HEK293 (cell line): ENCODE data around the gene KPNA2.

Source experiments
- CTCF ChIA-PET: fragments of 350-600 bp; formaldehyde crosslinking; extraction: SDS; loops from one replicate; lab custom pipeline; 2021; ENCODE audit warnings: antibody characterized with exemption; lab: Yijun Ruan, JAX
- POLR2A ChIA-PET: fragments of 300-600 bp; formaldehyde crosslinking; extraction: SDS; loops from one replicate; lab custom pipeline; 2020; ENCODE audit warnings: antibody characterized with exemption, inconsistent platforms; lab: Yijun Ruan, JAX
- H3K27ac ChIP-seq: fragments of 200-500 bp; sonication (Bioruptor generic); 2 replicates; pipeline ENCODE4 v1.5.1; 2014; ENCODE audit warnings: low read depth, low read length, control low read depth, inconsistent platforms; ENCODE audit errors: extremely low read depth
- H3K36me3 ChIP-seq, 2 experiments: fragments of 200-500 bp in 1 of 2; sonication (Bioruptor generic) in 1 of 2; 1 replicate in 1 of 2; 2 replicates in 1 of 2; pipeline ENCODE4 v1.5.1; 2014 to 2017; ENCODE audit warnings: inconsistent platforms in 2 of 2, low read length in 2 of 2; ENCODE audit not compliant: control insufficient read depth in 2 of 2, insufficient read depth in 1 of 2
- H3K4me1 ChIP-seq: fragments of 200-500 bp; sonication (Bioruptor generic); 2 replicates; pipeline ENCODE4 v1.5.1; 2014; ENCODE audit warnings: mild to moderate bottlenecking, low read length, inconsistent platforms; ENCODE audit not compliant: control insufficient read depth, insufficient read depth
- H3K4me3 ChIP-seq: 2 replicates; pipeline ENCODE4 v1.5.1; 2011; ENCODE audit warnings: low read depth, mild to moderate bottlenecking, control low read depth, low read length, moderate library complexity
- H3K9me3 ChIP-seq: fragments of 200-500 bp; sonication (Bioruptor generic); 2 replicates; pipeline ENCODE4 v1.5.1; 2014; ENCODE audit warnings: low read depth, low read length, inconsistent platforms; ENCODE audit not compliant: control insufficient read depth, insufficient read depth
- BCL11A ChIP-seq: fragments of 450-650 bp; formaldehyde crosslinking; IDR thresholded peaks from 2 replicates; pipeline ENCODE4 v1.5.1; 2016; ENCODE audit warnings: low read depth, missing biosample characterization, missing genetic modification characterization
- GLIS1 ChIP-seq: fragments of 450-650 bp; formaldehyde crosslinking; IDR thresholded peaks from 2 replicates; pipeline ENCODE4 v1.5.1; 2016; ENCODE audit warnings: missing biosample characterization, missing genetic modification characterization
- GLIS2 ChIP-seq: fragments of 450-650 bp; formaldehyde crosslinking; IDR thresholded peaks from 2 replicates; pipeline ENCODE4 v1.5.1; 2016; ENCODE audit warnings: missing biosample characterization, missing genetic modification characterization
- KLF9 ChIP-seq: fragments of 450-650 bp; formaldehyde crosslinking; IDR thresholded peaks from 2 replicates; pipeline ENCODE4 v1.5.1; 2016; ENCODE audit warnings: missing biosample characterization, missing genetic modification characterization, low read depth
- MZF1 ChIP-seq: fragments of 450-650 bp; formaldehyde crosslinking; IDR thresholded peaks from 2 replicates; pipeline ENCODE4 v1.5.1; 2017; ENCODE audit warnings: missing biosample characterization, missing genetic modification characterization, borderline replicate concordance
- ZBTB17 ChIP-seq: fragments of 450-650 bp; formaldehyde crosslinking; IDR thresholded peaks from 2 replicates; pipeline ENCODE4 v1.5.1; 2016; ENCODE audit warnings: missing biosample characterization, missing genetic modification characterization
- ZEB2 ChIP-seq: fragments of 450-650 bp; formaldehyde crosslinking; IDR thresholded peaks from 2 replicates; pipeline ENCODE4 v1.5.1; 2016; ENCODE audit warnings: missing biosample characterization, missing genetic modification characterization
- ZNF473 ChIP-seq: fragments of 450-650 bp; formaldehyde crosslinking; IDR thresholded peaks from 2 replicates; pipeline ENCODE4 v1.5.1; 2017; ENCODE audit warnings: missing biosample characterization, missing genetic modification characterization
- ZNF600 ChIP-seq: fragments of 450-650 bp; formaldehyde crosslinking; IDR thresholded peaks from 2 replicates; pipeline ENCODE4 v1.5.1; 2016; ENCODE audit warnings: missing biosample characterization, missing genetic modification characterization
- ZNF626 ChIP-seq: fragments of 450-650 bp; sonication (Bioruptor Pico); formaldehyde crosslinking; IDR thresholded peaks from 2 replicates; pipeline ENCODE4 v1.5.1; 2018; ENCODE audit warnings: missing biosample characterization, missing genetic modification characterization, inconsistent platforms
- ZNF76 ChIP-seq: fragments of 450-650 bp; formaldehyde crosslinking; IDR thresholded peaks from 2 replicates; pipeline ENCODE4; 2016; ENCODE audit warnings: low read depth, missing biosample characterization, missing genetic modification characterization, borderline replicate concordance
- ZNF777 ChIP-seq: fragments of 450-650 bp; formaldehyde crosslinking; IDR thresholded peaks from 2 replicates; pipeline ENCODE4 v1.5.1; 2017; ENCODE audit warnings: missing biosample characterization, missing genetic modification characterization, borderline replicate concordance
- ZXDB ChIP-seq: fragments of 450-650 bp; formaldehyde crosslinking; IDR thresholded peaks from 2 replicates; pipeline ENCODE4 v1.5.1; 2016; ENCODE audit warnings: missing biosample characterization, missing genetic modification characterization
- TF ChIP-seq, protein P1 (sequence below): fragments of 450-650 bp; formaldehyde crosslinking; IDR thresholded peaks from 2 replicates; pipeline ENCODE4 v1.5.1; 2016; ENCODE audit warnings: missing biosample characterization, missing genetic modification characterization, borderline replicate concordance
- TF ChIP-seq, protein P2 (sequence below): fragments of 450-650 bp; formaldehyde crosslinking; optimal IDR thresholded peaks from 2 replicates; pipeline ENCODE3; 2016; ENCODE audit warnings: missing biosample characterization, mild to moderate bottlenecking, missing genetic modification characterization
- TF ChIP-seq, protein P3 (sequence below): fragments of 450-650 bp; IDR thresholded peaks from 2 replicates; pipeline ENCODE4 v1.5.1; 2018; ENCODE audit warnings: missing biosample characterization, mild to moderate bottlenecking, missing genetic modification characterization
- TF ChIP-seq, protein P4 (sequence below): fragments of 450-650 bp; formaldehyde crosslinking; IDR thresholded peaks from 2 replicates; pipeline ENCODE4 v1.5.1; 2017; ENCODE audit warnings: missing biosample characterization, missing genetic modification characterization
- TF ChIP-seq, protein P5 (sequence below): fragments of 450-650 bp; formaldehyde crosslinking; IDR thresholded peaks from 2 replicates; pipeline ENCODE4 v1.5.1; 2017; ENCODE audit warnings: missing biosample characterization, missing genetic modification characterization
- TF ChIP-seq, protein P6 (sequence below): fragments of 450-650 bp; formaldehyde crosslinking; conservative IDR thresholded peaks from 2 replicates; pipeline ENCODE4 v1.5.1; 2016; ENCODE audit warnings: low read depth, missing biosample characterization, missing genetic modification characterization
- TF ChIP-seq, protein P7 (sequence below): fragments of 450-650 bp; formaldehyde crosslinking; IDR thresholded peaks from 2 replicates; pipeline ENCODE4 v1.5.1; 2016; ENCODE audit warnings: missing biosample characterization, missing genetic modification characterization

The KPNA2 gene

DNA sequence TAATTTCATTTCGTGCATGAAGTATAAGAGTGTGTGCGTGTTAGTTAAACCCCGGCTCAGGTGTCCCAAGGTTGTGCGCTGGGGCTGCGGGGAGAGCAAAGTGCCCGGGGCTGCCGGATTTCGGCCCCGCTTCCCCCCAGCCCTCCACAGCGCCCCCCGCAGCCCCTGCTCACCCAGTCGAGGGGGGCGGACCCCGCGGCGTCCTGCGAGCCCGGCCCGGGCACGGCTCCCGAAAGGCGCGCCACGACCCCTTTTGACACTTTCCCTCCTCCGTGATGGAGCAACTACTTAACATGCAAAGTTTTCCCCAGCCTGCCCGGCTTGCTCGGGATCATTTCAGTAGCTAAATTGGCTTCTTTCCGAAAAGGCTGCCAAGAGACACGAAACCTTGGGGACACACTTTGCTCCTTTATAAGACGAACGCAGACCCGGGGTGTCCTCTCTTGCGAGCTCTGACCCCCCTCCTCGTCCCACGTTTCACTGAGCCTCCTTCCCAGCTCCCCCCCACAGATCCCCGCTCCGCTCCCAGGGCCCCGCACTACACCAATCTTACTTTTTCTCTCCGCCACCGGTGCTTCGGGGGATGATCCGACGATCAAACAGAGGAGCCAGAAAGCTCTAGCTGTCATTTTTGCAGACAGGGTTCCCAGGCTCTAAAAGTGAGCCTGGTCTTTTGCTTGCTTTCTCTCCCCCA lies 39.8 kb upstream of the KPNA2 start:
- H3K27ac ChIP-seq = peak overlapping the region; percentile 71; the same call in 1 of the 2 replicates
- POLR2A ChIA-PET = interaction anchor here (1.1 to 2.9 kb wide), 3 partner anchors 25 to 252 kb away, joined by 3 to 13 read pairs (median 9); partner anchors contain the start of gene KPNA2
- peak overlapping the region; percentile 51 for H3K4me3 ChIP-seq
- CTCF ChIA-PET = interaction anchor here (0.6 to 7.0 kb wide), 6 partner anchors 15 to 774 kb away, joined by 3 to 42 read pairs (median 4); no protein-coding TSS in a partner anchor
- H3K9me3 ChIP-seq = no peaks in the 10 kb centered on the region
- H3K4me1 ChIP-seq = peaks cover 20% of the 10 kb centered on the region
- peaks cover 0 to 4% of the 10 kb centered on the region in 2 experiments; a peak in 1 of 3 replicates for H3K36me3 ChIP-seq
- TF ChIP-seq MZF1 (tag by site-specific recombination) = peak; percentile 64; the same call in 1 of the 2 replicates
- TF ChIP-seq, protein P1, sequence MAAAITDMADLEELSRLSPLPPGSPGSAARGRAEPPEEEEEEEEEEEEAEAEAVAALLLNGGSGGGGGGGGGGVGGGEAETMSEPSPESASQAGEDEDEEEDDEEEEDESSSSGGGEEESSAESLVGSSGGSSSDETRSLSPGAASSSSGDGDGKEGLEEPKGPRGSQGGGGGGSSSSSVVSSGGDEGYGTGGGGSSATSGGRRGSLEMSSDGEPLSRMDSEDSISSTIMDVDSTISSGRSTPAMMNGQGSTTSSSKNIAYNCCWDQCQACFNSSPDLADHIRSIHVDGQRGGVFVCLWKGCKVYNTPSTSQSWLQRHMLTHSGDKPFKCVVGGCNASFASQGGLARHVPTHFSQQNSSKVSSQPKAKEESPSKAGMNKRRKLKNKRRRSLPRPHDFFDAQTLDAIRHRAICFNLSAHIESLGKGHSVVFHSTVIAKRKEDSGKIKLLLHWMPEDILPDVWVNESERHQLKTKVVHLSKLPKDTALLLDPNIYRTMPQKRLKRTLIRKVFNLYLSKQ = no peak
- TF ChIP-seq ZXDB = peak; percentile 76
- no peak for TF ChIP-seq ZNF777
- TF ChIP-seq BCL11A (tag by site-specific recombination) = no peak
- TF ChIP-seq, protein P2, sequence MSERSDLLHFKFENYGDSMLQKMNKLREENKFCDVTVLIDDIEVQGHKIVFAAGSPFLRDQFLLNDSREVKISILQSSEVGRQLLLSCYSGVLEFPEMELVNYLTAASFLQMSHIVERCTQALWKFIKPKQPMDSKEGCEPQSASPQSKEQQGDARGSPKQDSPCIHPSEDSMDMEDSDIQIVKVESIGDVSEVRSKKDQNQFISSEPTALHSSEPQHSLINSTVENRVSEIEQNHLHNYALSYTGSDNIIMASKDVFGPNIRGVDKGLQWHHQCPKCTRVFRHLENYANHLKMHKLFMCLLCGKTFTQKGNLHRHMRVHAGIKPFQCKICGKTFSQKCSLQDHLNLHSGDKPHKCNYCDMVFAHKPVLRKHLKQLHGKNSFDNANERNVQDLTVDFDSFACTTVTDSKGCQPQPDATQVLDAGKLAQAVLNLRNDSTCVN (tag by site-specific recombination) = peak; percentile 75
- peak; percentile 83 for TF ChIP-seq GLIS1 (tag by site-specific recombination)
- peak; percentile 97 for TF ChIP-seq GLIS2
- TF ChIP-seq ZEB2 = peak; percentile 6; the same call in 1 of the 2 replicates
- TF ChIP-seq, protein P3, sequence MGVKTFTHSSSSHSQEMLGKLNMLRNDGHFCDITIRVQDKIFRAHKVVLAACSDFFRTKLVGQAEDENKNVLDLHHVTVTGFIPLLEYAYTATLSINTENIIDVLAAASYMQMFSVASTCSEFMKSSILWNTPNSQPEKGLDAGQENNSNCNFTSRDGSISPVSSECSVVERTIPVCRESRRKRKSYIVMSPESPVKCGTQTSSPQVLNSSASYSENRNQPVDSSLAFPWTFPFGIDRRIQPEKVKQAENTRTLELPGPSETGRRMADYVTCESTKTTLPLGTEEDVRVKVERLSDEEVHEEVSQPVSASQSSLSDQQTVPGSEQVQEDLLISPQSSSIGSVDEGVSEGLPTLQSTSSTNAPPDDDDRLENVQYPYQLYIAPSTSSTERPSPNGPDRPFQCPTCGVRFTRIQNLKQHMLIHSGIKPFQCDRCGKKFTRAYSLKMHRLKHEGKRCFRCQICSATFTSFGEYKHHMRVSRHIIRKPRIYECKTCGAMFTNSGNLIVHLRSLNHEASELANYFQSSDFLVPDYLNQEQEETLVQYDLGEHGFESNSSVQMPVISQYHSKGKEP (tag by site-specific recombination) = no peak
- TF ChIP-seq, protein P4, sequence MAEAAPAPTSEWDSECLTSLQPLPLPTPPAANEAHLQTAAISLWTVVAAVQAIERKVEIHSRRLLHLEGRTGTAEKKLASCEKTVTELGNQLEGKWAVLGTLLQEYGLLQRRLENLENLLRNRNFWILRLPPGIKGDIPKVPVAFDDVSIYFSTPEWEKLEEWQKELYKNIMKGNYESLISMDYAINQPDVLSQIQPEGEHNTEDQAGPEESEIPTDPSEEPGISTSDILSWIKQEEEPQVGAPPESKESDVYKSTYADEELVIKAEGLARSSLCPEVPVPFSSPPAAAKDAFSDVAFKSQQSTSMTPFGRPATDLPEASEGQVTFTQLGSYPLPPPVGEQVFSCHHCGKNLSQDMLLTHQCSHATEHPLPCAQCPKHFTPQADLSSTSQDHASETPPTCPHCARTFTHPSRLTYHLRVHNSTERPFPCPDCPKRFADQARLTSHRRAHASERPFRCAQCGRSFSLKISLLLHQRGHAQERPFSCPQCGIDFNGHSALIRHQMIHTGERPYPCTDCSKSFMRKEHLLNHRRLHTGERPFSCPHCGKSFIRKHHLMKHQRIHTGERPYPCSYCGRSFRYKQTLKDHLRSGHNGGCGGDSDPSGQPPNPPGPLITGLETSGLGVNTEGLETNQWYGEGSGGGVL (tag by site-specific recombination) = peak; percentile 60; the same call in 1 of the 2 replicates
- TF ChIP-seq, protein P5, sequence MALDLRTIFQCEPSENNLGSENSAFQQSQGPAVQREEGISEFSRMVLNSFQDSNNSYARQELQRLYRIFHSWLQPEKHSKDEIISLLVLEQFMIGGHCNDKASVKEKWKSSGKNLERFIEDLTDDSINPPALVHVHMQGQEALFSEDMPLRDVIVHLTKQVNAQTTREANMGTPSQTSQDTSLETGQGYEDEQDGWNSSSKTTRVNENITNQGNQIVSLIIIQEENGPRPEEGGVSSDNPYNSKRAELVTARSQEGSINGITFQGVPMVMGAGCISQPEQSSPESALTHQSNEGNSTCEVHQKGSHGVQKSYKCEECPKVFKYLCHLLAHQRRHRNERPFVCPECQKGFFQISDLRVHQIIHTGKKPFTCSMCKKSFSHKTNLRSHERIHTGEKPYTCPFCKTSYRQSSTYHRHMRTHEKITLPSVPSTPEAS (tag by site-specific recombination) = peak; percentile 3; the same call in 1 of the 2 replicates
- TF ChIP-seq, protein P6, sequence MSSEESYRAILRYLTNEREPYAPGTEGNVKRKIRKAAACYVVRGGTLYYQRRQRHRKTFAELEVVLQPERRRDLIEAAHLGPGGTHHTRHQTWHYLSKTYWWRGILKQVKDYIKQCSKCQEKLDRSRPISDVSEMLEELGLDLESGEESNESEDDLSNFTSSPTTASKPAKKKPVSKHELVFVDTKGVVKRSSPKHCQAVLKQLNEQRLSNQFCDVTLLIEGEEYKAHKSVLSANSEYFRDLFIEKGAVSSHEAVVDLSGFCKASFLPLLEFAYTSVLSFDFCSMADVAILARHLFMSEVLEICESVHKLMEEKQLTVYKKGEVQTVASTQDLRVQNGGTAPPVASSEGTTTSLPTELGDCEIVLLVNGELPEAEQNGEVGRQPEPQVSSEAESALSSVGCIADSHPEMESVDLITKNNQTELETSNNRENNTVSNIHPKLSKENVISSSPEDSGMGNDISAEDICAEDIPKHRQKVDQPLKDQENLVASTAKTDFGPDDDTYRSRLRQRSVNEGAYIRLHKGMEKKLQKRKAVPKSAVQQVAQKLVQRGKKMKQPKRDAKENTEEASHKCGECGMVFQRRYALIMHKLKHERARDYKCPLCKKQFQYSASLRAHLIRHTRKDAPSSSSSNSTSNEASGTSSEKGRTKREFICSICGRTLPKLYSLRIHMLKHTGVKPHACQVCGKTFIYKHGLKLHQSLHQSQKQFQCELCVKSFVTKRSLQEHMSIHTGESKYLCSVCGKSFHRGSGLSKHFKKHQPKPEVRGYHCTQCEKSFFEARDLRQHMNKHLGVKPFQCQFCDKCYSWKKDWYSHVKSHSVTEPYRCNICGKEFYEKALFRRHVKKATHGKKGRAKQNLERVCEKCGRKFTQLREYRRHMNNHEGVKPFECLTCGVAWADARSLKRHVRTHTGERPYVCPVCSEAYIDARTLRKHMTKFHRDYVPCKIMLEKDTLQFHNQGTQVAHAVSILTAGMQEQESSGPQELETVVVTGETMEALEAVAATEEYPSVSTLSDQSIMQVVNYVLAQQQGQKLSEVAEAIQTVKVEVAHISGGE = 0 out of 2 replicates have a peak, but pooled peaks have one; percentile 12
- TF ChIP-seq KLF9 (tag by site-specific recombination) = peak; percentile 44; the same call in 1 of the 2 replicates
- TF ChIP-seq, protein P7, sequence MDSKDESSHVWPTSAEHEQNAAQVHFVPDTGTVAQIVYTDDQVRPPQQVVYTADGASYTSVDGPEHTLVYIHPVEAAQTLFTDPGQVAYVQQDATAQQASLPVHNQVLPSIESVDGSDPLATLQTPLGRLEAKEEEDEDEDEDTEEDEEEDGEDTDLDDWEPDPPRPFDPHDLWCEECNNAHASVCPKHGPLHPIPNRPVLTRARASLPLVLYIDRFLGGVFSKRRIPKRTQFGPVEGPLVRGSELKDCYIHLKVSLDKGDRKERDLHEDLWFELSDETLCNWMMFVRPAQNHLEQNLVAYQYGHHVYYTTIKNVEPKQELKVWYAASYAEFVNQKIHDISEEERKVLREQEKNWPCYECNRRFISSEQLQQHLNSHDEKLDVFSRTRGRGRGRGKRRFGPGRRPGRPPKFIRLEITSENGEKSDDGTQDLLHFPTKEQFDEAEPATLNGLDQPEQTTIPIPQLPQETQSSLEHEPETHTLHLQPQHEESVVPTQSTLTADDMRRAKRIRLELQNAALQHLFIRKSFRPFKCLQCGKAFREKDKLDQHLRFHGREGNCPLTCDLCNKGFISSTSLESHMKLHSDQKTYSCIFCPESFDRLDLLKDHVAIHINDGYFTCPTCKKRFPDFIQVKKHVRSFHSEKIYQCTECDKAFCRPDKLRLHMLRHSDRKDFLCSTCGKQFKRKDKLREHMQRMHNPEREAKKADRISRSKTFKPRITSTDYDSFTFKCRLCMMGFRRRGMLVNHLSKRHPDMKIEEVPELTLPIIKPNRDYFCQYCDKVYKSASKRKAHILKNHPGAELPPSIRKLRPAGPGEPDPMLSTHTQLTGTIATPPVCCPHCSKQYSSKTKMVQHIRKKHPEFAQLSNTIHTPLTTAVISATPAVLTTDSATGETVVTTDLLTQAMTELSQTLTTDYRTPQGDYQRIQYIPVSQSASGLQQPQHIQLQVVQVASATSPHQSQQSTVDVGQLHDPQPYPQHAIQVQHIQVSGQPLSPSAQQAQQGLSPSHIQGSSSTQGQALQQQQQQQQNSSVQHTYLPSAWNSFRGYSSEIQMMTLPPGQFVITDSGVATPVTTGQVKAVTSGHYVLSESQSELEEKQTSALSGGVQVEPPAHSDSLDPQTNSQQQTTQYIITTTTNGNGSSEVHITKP (tag by site-specific recombination) = peak; percentile 38; the same call in 1 of the 2 replicates
- peak; percentile 68 for TF ChIP-seq ZNF76
- TF ChIP-seq ZNF626 (tag by site-specific recombination) = no peak
- TF ChIP-seq ZBTB17 = peak; percentile 70; the same call in 1 of the 2 replicates
- 0 out of 2 replicates have a peak, but pooled peaks have one; percentile 41 for TF ChIP-seq ZNF600
- no peak for TF ChIP-seq ZNF473 (tag by site-specific recombination)
